ENCODE data around the gene DENND1C. TPM values are rescaled to one million over a fixed set of nuclear protein-coding genes. Genes with fewer than 3 reads are reported as not detected.

The DENND1C gene
- total RNA-seq, 2 donors from 2014 or later: 2.7 to 3.9 TPM

- TF ChIP-seq, protein P1, sequence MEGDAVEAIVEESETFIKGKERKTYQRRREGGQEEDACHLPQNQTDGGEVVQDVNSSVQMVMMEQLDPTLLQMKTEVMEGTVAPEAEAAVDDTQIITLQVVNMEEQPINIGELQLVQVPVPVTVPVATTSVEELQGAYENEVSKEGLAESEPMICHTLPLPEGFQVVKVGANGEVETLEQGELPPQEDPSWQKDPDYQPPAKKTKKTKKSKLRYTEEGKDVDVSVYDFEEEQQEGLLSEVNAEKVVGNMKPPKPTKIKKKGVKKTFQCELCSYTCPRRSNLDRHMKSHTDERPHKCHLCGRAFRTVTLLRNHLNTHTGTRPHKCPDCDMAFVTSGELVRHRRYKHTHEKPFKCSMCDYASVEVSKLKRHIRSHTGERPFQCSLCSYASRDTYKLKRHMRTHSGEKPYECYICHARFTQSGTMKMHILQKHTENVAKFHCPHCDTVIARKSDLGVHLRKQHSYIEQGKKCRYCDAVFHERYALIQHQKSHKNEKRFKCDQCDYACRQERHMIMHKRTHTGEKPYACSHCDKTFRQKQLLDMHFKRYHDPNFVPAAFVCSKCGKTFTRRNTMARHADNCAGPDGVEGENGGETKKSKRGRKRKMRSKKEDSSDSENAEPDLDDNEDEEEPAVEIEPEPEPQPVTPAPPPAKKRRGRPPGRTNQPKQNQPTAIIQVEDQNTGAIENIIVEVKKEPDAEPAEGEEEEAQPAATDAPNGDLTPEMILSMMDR (IDR thresholded peaks at IDR 0.05): no peak
- Histone ChIP-seq H3K4me3 (no peak overlapping the region), H3K4me1 (ENCODE audit: control insufficient read depth in 1 of 2, low read depth in 2 of 2) (no peaks in the 10 kb centered on the region), H3K27ac (no peak overlapping the region), H3K27me3 (replicated peaks; ENCODE audit: insufficient read depth) (no peaks in the 10 kb centered on the region), H3K9me3 (no peaks in the 10 kb centered on the region), H3K36me3 (no peaks in the 10 kb centered on the region)
- ATAC-seq (ENCODE audit: insufficient number of reproducible peaks, low FRiP score, low read depth): no peak
- DNase-seq (ENCODE audit: low spot score): no peak
Measured at GRCh38 chr19:6484831-6485230, 3.2 kb upstream of the DENND1C start.

GRCh38 chr19:6484230-6484629 lies 2.6 kb upstream of the DENND1C start:
- H3K36me3 ChIP-seq: no peaks in the 10 kb centered on the region
- ATAC-seq (ENCODE audit: insufficient number of reproducible peaks, low FRiP score, low read depth) (no peak), DNase-seq (ENCODE audit: low spot score) (no peak)
- no peak overlapping the region for H3K27ac ChIP-seq
- H3K4me1 ChIP-seq (ENCODE audit: control insufficient read depth in 1 of 2, low read depth in 2 of 2): no peaks in the 10 kb centered on the region
- H3K9me3 ChIP-seq: no peaks in the 10 kb centered on the region
- TF ChIP-seq, protein P1 (IDR thresholded peaks at IDR 0.05): no peak
- no peaks in the 10 kb centered on the region for H3K27me3 ChIP-seq (replicated peaks; ENCODE audit: insufficient read depth)
- H3K4me3 ChIP-seq: no peak overlapping the region

- Histone ChIP-seq H3K36me3 (no peaks in the 10 kb centered on the region), H3K27ac (no peak overlapping the region), H3K4me3 (no peak overlapping the region), H3K9me3 (no peaks in the 10 kb centered on the region), H3K27me3 (replicated peaks; ENCODE audit: insufficient read depth) (no peaks in the 10 kb centered on the region), H3K4me1 (ENCODE audit: control insufficient read depth in 1 of 2, low read depth in 2 of 2) (no peaks in the 10 kb centered on the region)
- no peak for ATAC-seq (ENCODE audit: insufficient number of reproducible peaks, low FRiP score, low read depth)
- TF ChIP-seq, protein P1 (IDR thresholded peaks at IDR 0.05): no peak
- no peak for DNase-seq (ENCODE audit: low spot score)
Measured at GRCh38 chr19:6483235-6483634, 1.6 kb upstream of the DENND1C start.

GRCh38 chr19:6482343-6482686 lies 728 bp upstream of the DENND1C start:
- H3K9me3 ChIP-seq: no peaks in the 10 kb centered on the region
- H3K36me3 ChIP-seq: no peaks in the 10 kb centered on the region
- H3K4me1 ChIP-seq (ENCODE audit: control insufficient read depth in 1 of 2, low read depth in 2 of 2): no peaks in the 10 kb centered on the region
- TF ChIP-seq, protein P1 (IDR thresholded peaks at IDR 0.05): no peak
- DNase-seq (ENCODE audit: low spot score): no peak
- no peak overlapping the region for H3K27ac ChIP-seq
- ATAC-seq (ENCODE audit: insufficient number of reproducible peaks, low FRiP score, low read depth): no peak
- H3K4me3 ChIP-seq: no peak overlapping the region
- H3K27me3 ChIP-seq (replicated peaks; ENCODE audit: insufficient read depth): no peaks in the 10 kb centered on the region

DNA sequence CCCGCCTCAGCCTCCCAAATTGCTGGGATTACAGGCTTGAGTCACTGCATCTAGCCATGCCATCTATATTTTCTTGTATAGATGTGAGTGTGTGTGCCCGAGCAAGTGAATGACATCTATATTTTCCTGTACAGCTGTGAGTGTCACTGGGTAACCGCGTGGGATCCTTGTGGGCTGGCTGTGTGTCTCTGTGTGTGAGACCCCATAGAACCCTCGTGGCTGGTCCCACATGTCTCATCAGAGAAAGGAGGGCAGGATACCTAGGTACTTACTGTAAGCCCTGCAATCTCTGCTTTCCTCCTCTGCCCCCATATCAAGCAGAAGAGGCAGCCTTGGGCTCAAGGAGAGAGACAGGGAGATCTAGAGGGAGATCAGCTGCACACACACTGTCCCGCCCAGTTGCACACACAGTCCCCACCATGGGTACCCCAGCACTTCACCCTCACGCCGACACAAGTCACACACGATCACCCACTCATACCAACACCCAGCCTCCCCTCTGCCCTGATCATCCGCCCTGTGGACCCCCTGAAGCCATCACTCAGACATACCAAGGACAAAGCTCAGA lies 655 bp downstream of the DENND1C start:
- no peaks in the 10 kb centered on the region for H3K27me3 ChIP-seq (replicated peaks; ENCODE audit: insufficient read depth)
- no peak for ATAC-seq (ENCODE audit: insufficient number of reproducible peaks, low FRiP score, low read depth)

More for the DNA sequence above, 655 bp downstream of the DENND1C start:
- TF ChIP-seq, protein P1 (IDR thresholded peaks at IDR 0.05): no peak
- peaks cover 0 to 8% of the 10 kb centered on the region in 2 donors for H3K4me1 ChIP-seq (ENCODE audit: control insufficient read depth in 1 of 2, low read depth in 2 of 2)
- no peaks in the 10 kb centered on the region for H3K9me3 ChIP-seq
- no peak overlapping the region for H3K27ac ChIP-seq
- no peaks in the 10 kb centered on the region for H3K36me3 ChIP-seq
- peak overlapping the region; percentile 59 for H3K4me3 ChIP-seq
- DNase-seq (ENCODE audit: low spot score): no peak

Measured in thoracic aorta (tissue), 2 donors.